DMS 273 (cell line): ENCODE measurements around the gene DPYD.

ENCODE experiments used
- DNase-seq: peaks from one replicate; lab custom pipeline; 2025; ENCODE audit not compliant: unreplicated experiment; lab: John Stamatoyannopoulos, UW

Gene DPYD

DNA sequence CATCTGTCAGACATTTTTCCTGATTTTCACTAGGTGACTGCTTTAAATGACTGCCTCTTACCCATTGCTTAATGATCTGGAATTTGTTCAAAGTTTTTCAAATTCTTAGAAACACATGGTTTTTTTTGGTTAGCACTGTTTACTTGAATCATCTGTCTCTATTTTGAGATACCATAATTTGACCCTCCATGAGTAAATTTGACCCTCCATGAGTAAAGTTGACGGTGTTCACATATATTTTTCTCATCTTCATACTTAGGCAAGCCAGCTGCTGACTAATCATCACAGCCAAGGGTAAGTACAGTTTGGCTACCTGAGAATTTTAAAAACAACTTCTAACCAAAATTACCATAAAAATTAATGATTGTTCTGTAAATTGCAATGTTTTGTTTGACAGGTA lies 612.7 kb downstream of the DPYD start:
- DNase-seq, result peak; percentile 32

DNA sequence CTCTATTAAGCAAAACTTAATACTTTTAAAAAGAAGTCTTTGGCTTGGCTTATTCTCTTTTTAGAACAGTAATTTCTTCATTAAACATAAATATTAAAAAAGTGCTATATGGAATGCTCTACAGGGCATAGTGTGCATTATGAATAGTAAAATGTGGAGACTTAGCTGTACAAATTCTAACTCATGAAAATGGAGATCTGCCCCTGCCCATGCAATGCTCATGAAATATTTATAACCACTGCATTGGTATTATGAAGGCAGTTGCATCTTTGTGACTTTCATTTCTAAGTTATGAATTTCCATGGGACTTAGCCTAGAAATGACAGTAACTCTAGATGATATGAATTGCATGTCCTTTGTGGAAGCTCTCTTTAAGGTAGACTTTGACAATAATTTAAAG lies 613.3 kb downstream of the DPYD start:
- peak; percentile 35 for DNase-seq

DNA sequence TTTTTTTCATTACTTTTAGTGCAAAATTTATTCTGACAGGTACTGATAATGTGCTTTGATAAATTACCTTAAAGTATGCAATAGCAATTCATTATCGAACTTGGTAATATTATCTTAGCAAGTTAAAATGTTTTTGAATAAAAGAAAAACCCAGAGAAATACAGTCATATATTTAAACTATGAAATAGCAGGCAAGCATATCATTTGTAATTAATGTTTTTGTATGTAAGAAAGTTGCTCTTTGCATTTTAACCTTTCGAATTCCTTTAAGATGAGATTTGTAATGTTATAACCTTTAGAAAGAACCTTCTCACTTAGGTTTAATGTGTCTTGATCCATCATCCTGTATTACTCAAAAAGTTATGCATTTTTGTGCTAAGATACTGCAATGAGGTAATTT lies 613.7 kb downstream of the DPYD start:
- no peak for DNase-seq

DNA sequence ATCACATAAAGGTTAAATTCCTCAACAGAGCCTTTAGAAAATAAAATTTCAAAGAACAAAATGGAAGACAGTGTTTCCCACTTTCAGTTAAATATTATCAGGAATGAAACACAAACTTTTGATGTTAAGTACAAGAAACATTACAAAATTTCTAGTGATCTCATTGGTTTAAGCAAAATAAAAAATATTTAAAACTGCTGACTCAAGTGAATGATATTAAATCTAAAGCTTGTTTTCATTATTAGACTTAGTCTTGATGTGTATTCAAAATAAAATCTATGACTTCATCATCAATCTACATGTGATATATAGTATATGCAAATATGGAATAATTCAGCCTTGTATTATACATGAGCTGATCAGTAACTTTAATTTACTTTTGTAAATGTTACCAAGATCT lies 614.3 kb downstream of the DPYD start:
- no peak for DNase-seq

DNA sequence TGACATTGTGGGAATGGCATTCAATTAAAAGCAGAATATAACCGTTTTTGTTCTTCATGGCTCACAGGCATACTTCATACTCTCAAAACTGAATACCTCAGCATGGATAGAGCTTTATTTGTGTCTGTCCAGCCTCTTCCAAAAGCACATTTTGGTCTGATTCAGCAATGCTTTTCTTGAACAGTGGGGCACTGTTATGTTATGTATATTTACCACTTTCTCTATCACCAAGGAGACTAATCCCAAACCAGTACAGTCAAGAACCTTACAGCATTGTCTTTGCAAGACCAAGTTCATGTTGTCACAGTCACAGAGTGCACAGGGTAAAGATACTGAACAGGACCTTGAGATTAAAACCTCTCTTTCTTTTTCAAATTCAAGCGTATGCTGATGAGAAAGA lies 616.5 kb downstream of the DPYD start:
- peak; percentile 4 for DNase-seq

DNA sequence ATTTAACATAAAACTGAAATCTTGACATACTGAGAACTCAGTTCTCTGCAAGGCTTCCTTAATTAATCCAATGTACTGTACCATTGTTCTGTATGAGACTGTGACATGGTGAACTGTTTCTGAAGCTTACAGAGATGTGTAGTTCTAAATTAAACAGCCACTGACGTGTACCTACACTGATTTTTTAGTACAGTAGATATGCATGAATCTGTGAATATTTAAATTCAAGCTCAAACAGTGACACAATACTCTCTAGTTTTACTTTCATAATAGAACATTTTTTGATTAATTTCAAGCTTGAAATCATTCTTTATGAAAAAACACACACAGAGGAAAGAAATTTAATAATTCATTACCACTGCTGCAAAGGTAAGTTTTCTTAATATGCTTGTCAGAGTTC lies 621.9 kb downstream of the DPYD start:
- no peak for DNase-seq

DNA sequence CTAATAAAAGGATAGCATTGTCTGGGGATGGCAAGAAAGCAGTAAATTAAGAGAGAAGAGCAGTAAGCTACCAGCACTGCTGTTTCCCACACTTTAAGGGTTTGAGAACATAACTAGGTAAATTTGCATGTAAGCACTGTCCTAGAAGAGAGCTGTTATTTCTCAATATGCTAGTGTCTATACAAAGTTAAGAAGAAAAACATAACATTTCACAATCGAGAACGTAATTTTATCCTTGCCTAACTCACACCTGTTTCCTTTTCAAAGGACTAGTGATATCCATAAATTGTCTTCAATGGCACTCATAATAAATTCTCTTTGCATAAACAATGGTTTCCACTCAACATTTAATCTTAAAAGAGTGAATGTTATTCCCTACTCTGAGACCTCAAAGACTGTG lies 623.2 kb downstream of the DPYD start:
- DNase-seq, result no peak

DNA sequence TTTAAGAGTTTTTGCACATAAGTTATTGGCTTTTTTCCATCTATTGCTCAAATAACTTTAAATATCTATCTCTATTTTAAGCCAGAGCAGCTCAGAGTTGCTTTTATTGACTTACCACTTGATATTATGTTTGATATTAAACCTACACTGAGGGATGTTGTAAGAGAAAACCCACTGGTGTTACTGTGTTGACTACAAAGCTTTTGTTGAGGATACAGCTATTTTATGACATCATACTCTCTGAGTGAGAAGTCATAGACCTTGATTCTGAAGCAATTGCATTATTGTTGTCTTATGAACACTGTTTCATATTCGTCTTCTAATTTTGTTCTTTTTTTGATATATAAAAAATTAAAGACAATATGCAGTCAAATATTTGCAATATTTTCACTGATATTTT lies 638.9 kb downstream of the DPYD start:
- DNase-seq, result no peak

DNA sequence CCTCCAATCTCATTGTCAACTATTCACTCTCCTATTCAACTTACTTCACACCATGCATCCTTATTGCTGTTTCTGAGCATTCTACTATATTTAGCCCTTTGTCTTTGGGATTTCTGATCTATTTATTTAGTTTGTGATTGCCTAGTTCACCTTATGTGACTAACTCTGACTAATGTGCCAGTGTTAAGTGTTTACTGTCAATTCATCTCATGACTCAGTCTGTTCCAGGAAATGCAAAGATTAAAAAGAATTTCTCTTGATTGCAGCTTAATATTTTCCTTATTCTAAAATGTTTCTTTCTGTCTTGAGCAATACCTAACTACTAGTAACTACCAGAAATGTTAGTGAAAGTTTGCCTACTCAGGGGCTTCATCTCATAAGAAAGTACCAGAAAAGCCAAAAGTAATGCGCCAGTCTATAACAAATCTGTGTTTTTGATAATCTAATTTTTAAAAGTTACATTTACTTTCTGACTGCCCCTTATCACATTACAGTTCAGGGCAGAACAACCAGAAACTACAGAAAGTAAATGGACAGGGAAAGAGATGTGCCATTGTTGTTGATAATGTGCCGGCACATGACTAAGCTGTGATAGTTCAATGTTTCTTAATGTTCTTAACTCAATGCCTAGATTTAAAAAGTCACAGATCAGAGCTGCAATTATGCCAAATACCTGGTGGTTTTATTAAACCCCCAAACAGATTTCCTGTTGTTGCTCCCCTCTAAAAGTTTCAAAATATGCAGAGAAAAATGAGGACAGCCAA lies 642.8 kb downstream of the DPYD start:
- DNase-seq, result no peak

DNA sequence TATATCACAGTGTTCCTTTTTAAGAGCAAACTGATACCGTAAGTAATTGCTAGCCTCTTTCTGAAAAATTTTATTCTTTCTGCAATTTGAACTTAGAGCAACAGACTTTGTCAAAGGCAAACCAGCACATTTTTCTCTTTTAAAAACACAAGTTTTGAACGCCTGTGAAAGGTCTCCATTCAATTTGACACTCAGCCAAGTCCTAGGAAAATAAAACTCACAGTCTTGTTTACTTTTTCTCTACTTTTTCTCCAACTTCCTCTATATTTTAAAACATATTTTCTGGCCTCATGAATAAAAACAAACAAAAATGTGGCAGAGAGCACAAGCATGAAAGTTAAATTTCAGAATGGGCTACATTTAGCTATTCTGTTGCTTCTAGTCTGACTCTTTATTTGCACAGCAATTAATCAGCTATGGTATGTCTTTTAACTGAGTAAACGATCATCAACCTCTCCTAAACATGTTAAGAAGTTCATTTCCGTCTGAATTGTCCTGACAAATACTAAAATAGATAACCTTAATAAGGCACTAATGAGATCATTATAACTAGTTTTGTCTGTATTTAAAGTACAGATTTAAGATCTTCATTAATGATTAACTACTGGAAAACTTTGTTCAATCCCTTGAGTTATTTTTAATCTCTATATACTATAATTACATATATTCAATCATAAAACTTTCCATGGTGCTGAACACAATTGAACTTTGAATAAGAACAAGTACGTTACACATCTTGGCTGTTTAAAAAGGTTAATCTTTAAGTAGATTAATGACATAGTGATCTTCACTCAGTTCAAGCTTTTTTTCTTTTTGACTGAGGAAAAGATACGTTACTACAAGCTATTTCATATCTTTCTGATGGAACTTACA lies 648.7 kb downstream of the DPYD start:
- no peak for DNase-seq

DNA sequence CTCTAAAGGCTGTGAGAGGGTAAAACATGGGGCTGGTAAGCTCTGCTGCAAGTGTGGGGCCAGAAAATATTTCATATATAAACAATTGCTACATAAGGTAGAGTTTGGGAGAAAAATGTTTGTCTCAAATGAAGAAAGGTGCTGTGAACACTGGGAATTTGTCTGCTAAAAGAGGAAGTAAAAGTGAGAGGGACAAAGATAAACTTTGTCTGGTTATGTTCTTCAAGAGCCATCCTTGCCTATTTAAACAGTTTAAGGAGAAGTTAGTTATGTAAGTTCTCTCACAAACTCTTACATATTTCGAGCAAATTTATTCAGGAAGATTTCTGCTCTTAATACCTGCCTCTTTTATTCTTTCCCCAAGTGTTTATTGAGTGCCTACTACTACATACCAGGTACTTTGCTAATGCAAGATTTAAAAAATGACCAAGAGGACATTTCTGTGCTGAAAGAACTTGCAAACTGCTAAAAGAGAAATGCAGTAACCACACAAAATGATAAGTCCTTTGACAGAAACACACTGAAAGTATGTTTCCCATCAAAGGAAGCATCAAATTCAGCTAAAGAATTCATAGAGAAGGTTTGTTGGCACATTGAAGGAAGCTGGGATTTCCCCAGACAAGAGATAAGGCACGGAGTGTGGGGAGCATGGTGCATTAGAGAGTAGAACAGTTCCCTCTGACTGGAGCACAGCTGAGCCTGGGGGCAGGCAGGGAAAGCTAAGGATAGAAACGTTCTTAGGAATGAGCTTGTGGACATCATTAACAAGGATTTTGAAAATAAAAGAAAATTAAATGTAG lies 650.1 kb downstream of the DPYD start:
- DNase-seq, result no peak

DNA sequence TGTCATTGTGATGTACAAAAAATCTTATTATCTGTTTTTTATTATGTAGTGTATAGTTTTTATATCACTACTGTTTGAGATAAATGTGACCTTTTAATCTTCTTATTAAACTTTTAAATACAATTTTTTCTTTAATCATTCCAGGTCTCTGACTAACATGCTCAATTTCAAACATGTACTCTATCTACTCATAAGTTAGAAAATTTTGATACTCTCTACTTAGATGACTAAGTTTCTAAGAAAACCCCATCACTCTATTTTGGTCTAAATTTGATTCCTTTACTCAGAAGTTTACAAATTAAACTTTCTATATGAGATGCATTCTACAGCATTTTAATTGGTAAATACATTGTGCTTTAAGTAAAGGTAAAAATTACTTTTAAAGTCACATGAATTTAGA lies 655.2 kb downstream of the DPYD start:
- no peak for DNase-seq

DNA sequence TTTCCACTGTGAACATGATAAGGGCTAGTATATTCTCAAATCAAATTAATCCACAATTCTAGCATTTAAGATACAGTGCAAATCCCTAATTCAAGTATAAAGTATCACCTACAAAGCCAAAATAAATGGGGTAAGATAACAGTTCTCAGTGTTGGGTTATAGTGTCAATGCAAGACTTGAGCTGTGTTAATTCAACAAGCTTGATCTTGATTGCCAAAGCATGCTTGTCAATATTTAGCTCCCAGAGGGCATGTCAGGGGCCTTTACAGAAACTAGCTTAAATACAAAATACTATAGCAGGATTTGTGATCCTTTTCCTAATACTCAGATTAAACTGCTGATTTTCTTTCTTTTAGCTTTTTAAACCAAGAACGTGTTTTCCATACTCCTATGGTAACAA lies 658.0 kb downstream of the DPYD start:
- DNase-seq, result no peak

DNA sequence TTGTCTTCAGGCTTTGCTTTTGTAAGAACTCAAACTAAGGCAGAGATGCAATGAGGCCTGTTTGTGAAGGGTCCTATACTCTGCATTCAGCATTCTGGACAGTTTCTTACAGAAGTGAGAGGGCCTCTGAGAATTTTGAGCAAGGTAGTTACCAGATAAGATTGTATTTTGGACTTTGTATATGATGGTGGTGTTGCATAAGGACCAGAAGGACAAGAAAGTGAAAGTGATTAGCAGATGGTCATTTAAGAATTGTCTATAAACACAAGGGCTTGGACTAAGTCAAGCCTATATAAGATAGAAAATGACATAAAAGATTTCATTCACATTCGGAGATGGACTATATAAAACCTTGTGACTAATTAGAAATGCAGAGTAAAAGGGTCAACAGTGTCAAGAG lies 662.2 kb downstream of the DPYD start:
- no peak for DNase-seq

DNA sequence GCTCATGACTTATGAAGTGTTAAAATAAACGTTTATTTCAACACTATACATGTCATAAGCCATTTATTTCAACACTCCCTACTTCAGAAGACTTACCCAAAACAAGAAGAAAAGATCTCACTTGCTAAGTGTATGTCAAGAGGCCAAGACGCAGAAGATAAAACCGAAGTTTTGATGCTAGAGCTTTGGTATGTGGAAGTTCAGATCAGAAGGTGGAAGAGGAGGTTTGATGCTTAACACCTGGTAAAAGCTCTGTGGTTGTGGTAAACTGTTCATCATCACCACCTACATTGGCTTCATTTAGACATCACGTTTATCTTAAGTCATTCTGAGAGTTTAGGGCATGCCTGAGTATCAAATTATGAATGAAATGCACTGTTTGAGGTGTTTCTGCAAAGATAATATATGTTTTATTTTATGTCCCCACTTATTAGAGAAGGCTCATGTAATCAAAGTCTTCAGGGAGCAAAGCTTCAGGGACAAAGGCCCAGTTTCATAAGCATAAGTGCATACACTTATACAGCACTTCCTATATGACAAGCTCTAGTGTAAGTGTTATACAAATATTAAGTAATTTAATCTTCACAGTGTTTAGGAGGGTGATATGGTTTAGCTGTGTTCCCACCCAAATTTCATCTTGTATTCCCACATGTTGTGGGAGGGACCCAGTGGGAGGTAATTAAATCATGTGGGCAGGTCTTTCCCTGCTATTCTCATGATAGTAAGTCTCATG lies 665.9 kb downstream of the DPYD start:
- no peak for DNase-seq

DNA sequence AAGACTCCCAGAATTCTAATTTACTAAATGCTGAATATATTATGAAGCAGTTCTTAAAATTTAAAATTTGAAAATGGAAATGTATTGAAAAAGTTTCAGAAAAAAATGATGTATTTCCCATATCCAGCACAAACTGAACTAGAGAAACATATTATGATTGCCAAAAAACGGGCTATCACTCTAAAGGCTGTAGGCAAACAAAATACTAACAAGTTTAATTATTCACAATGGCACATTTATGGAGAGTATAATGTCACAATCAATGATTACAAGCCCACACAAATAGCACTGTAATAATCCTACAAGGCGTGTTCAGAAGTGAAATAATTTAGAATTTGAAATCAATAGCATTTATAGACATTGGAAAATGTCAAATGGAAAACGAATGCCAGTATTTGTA lies 667.9 kb downstream of the DPYD start:
- no peak for DNase-seq

DNA sequence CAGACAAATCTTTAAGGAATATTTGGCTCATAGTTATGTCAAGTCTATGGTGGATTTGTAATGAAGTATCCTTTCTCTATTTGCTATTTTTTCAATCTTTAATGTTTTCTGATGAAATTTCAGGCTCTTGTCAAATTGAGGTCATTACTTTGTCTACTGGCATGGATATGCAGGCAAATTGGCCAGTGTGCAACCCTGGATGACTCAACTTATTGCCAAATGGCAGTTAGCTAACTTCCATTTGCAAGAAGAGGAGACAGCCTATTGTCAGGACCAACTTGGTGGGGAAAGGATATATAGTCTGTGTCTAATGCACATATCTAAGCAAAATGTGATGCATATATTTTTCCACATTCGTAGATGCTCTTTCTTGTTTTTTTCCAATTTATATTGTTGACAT lies 668.8 kb downstream of the DPYD start:
- no peak for DNase-seq

DNA sequence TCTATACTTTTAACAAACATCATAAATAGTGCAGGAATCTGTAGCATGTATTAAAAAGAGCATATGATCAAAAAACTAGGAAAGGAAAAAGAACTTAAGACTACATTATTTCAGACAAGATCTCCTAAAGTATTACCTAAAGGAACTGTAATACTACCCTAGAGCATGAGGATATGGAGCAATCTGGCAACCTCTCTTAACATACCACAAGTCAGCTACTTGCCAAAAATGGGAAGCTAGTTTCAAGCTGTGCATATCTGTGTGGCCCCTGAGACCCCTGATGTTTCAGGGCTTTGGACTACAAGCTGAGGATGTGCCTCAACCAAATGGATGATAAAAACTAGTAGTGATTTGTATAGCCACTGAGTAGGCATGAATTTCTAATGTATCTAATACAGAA lies 673.6 kb downstream of the DPYD start:
- peak; percentile 37 for DNase-seq

DNA sequence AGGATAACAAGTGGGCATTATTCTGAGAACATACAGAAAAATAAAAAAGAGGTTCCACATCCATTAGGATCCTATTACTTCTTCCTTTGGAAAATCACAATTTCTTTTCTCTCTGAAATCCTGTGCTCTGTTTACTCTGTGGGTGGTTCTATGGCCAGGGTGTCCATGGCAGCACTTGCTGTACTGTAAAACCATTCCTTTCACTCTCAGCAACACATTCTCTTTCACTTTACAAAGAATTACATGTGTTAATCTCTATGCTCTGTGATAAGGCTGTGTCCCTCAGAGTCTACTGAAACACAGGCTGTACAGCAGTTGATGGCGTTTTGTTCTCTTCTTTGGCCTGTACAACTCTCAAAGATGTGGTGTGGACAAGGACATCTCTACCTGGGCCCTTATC lies 675.2 kb downstream of the DPYD start:
- DNase-seq, result no peak

DNA sequence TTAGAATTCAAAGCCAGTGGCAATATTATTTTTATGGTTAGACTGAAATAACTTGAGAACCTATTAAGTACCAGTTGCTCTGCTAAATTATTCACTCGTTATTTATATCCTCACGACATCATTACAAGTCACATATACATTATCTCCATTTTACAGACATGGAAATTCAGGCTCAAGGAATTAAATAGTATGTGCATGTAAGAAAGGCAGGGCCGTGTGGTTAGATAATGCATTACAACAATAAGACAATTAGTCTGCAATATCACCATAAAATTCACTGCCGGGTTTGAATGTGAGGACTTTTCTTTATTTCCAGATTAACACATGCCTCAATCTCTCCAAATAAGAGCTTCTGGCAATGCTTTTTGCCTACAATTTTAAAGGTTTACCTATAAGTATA lies 675.8 kb downstream of the DPYD start:
- DNase-seq, result no peak

DNA sequence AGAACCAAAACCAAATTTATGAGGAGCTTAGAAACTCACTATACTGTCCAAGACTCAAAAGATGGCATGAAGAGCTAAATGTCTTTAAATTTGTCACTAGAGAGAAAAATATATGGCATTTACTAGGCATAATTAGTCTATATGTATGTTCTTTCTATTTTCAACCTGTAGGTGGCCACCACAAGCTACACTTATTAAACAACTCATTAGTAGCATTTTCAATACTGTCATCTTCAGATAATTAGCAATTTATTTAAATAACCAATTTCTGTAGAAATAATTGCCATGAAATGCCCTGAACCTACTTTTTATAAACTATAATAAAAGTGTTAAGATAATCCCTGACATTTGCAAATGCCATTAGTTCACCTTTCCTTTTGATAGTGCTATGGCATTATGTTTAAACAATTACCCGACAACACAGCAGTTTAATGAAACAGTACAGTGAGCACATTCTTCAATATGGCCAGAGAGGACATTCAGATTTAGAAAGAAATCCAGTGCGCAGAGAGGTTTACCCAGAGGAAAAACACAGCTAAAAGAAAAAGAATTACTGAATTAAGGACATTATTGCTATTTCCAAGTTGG lies 676.8 kb downstream of the DPYD start:
- DNase-seq, result peak; percentile 41
